Lung microvascular endothelial cell (primary cell): Measurements from ENCODE around the gene SH3TC1. TPM values are rescaled to one million over a fixed set of nuclear protein-coding genes. Genes with fewer than 3 reads are reported as not detected.

Experiments used
- DNase-seq, 2 donors: peaks; one replicate each; pipeline versions ENCODE4 v3.0.0 to v3.0.0-alpha.2; 2010; ENCODE audit warnings: low read depth in 2 of 2
- total RNA-seq: library from RNA; depleted of rRNA; stranded (reverse); fragments of >200 nt; gene quantifications from 2 replicates; pipeline ENCODE4 v1.2.1, GENCODE V29; 2014

SH3TC1 gene
- total RNA-seq, 1 donor from 2014 or later = 147 TPM

DNA sequence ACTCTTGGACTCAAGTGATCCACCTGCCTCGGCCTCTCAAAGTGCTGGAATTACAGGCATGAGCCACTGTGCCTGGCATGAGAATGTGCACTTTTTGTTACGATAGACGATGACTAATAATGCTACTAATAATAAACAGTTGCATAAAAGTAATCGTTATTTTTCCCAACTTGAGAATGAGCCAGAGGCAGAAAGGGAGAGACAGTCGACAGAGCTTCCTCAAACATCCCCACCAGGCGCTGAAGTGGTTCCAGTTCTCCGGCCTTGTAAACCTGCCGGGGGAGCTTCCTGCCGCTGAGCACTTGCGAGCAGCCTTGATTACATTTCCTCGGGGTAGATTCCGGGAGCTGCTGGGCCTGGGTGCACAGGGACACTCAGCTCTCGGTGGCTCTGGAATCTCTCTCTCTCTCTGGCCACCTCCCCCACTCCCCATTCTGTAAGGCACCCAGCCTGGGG is 61.6 kb downstream of the SH3TC1 start:
- peak in 1 of 2 donors; percentile 65 for DNase-seq

DNA sequence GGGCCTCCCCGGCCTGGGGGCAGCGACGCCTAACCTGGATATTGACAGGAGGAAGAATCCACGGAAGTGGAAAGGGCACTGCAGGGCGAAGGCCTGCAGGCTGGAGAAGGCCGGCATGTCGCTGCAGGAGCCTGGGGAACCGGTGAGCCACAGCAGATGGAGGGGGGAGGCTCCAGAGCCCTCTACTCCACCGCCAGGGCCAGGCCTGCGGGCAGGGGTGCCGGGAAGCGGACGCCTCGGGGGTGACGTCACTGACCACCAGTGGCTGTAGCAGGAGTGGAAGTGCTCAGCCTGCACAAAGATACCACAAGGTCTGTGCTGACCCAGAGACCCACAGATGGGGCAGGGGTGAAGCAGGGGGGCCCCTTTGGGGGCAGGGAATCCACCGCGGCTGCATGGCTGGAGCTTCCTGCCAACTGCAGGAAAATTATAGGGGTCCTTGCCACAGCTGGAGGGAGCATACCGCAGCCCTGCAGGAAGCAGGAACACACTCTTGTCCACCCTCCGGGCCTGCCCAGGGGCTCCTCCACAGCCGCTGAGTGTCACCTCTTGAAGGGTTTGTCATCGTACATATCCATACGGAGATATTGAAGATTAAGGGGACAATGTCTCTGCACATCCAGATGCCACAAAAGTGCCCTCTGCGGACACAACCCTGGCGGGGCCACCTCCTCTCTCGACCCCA is 62.9 kb downstream of the SH3TC1 start:
- DNase-seq = no peak

DNA sequence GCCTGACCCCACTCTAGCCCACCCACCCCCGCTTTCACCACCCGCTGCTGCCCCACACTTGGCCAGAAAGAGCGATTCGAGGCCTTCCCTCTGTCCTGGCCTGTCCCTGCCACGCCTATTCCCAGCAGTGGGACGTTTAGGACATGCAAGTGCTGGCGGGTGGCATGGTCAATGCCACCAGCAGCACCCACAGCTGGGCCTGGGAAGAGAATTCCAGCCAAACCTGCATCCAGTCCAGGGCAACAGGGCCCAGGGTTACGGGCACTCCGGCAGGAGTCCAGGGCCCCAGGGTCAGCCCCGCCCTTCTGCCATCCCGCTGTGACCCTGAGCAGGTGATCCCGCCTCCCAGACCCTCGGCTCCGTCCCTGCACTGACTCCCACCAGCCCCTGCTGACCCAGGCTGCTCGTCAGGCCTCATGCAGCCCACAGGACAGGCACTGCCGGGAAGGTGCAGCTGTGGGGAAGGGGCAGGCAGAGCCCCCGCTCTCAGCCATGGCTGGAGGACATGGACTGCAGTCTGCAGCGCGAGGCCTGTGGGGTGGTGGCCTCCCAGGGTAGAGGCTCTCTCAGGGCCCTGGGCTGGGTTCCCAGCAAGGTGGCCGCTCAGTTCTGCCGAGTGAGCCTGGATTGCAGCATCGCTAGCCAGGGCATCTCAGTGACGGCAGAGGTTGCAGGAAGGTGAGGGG is 63.7 kb downstream of the SH3TC1 start:
- no peak for DNase-seq

DNA sequence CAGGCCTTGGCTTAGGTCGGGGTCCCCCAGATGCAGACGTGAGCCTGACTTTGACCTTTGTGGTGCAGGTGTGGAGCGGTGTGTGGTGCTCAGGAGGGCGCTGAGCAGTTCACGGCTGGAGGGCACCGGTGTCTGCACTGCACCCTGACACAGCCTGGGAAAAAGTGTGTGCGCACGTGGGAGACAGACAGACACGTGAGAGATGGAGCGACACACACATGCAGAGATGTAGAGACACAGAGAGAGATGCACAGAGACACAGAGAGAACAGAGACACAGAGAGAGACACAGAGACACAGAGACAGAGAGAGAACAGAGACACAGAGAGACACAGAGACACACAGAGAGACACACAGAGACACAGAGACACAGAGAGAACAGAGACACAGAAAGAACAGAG is 64.3 kb downstream of the SH3TC1 start:
- DNase-seq = no peak

DNA sequence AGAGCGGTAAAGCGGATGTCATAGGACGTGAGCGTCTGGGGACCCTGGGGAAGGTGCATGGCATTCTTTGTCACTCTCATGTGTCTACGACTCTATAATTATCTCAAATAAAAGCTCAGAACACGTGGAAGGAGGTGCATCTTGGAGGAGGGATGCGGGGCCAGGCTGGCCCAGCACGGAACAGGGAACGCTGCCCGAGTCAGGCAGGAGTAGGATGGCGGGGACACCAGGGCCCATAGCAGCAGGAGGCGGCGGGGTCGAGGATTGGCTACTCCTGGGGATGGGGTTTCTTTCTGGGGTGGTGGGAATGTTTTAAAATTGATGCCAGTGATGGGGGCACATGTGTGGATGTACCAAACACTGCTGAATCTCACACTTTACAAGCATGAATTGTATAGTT is 65.0 kb downstream of the SH3TC1 start:
- DNase-seq = no peak

DNA sequence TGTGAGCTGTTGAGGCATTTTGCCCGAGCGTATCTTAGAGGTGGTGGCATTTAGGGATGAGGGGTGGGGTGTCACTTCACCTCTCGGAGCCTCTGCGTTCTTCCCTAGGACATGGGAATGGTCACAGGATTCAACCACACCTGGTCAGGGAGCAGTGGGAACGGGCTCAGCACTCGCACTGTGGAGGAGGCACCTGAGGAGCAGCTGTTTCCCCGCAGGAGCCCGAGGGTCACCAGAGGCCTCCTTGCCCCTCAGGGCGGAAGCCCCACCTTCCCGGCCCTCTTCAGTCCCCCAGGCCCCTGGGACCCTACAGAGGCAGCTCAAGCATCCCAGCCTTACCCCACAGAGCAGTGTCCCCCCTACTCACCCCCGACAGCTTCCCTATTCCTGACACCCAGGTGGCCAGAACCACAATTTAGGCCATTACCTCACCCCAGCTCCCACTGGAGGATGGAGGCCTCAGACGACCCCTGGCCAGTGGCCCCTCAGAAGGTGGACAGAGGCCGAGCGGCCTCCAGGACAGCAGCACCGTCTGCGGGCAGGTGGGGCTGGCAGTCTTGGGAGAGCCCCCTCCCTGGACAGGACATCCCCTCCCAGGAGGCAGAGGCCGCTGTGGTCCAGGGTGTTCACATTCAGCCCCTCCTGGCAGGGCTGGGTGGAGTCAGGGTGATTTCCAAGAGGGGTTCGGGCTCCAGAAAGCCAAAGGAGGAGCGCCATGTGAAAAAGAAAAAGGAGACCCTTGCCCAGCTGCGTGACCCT is 66.3 kb downstream of the SH3TC1 start:
- no peak for DNase-seq

DNA sequence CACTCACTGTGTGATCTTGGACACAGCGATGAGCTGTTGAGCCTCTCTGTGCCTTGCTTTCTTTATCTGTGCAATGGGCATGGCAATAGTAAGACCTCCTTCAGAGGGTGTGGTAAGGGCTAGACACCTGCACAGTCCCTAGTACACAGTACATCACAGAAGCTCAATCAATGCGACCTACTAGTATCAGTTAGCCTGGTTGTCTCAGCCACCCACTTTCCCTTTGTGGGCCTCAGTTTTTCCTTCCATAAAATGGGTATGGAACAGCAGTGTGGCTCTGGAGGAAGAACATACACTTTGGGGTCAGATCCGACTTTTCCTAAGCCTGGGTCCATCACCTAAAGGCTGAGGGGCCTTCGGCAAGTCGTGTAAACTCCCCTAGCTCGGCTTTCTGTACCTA is 67.0 kb downstream of the SH3TC1 start:
- no peak for DNase-seq

DNA sequence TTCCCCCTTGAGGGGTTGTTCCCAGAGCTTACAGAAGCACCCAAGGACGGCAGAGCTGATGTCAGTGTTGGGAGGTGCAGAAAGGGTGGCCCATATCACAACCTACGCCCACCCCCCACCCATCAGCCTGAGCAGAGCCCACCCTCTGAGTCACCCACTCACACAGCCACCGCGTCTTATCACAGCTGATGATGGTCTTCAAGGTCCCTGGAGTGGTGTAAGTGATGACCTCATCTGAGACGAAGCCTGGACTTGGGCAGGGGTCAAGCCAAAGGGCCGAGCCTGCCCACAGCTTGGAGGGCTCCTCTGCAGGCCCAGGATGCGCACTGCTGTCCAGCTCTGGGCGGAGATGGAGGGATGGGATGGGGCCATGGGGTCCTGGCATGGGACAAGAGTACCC is 67.4 kb downstream of the SH3TC1 start:
- no peak for DNase-seq

DNA sequence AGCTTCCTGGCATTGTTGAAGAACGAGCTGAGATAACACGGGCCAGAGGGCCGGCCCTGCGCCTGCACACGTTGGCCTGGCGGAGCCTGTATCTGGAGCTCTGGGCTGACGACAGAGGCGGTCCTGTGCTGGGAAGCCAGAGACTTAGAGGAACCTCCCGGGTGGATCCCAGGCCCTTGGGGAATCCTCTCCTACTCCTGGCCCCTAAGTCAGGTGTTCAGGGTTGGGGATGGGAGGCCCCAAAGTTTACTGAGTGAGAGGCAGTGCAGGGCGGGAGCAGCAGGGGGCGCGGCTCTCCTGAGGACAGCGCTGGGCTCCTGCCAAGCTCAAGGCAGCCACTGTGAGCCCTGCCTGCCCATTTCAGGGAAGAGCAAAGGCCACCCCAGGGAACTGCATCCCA is 68.0 kb downstream of the SH3TC1 start:
- DNase-seq = peak; percentile 78 to 82

DNA sequence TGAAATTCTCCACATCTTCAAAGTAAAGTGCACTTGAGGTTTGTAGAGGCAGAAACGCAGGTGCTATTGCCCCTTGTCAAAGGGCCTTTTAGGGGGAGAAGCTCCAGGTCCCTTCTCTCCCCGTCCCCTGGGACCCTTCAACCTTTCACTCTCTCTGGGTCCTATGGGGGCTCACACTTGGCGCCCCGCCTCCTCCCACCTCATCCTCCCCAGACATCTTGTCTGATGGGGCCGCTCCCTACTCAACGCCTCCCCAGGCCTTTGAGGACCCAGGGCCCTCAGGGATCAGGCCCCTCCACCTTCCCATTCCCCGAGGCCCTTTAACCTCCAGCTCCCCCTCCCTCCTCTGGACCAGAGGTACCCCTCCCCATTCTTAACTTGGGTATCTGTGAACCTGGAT is 69.1 kb downstream of the SH3TC1 start:
- DNase-seq = no peak

DNA sequence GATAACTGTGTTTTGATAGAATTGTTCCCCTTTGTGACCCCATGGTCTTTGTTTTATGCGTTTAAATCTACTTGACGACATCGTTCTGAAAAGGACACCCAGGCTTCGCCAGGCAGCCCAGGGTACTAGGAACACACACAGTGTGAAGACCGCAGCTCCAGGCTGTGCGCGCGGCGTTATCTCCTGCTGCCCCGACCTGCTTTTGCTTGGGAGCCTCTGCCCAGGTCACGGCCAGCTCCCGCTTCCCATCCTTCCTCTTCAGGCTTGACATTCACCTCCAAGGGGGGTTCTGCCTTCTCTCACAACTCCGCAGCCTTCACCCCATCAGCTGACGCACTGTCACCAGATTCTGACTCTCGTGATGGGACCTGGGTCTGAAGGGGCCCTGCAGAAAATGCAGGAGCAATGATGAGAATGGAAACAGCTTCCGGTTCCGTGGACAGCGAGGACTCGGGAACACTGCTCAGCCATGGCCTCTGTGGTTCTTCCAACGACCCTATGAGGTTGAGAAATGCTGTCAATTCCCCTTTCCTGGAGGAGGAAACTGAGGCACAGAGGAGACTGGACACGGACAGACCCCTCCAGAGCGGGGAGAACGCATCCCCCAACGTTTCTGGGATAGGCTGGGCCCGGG is 69.9 kb downstream of the SH3TC1 start:
- DNase-seq = no peak

DNA sequence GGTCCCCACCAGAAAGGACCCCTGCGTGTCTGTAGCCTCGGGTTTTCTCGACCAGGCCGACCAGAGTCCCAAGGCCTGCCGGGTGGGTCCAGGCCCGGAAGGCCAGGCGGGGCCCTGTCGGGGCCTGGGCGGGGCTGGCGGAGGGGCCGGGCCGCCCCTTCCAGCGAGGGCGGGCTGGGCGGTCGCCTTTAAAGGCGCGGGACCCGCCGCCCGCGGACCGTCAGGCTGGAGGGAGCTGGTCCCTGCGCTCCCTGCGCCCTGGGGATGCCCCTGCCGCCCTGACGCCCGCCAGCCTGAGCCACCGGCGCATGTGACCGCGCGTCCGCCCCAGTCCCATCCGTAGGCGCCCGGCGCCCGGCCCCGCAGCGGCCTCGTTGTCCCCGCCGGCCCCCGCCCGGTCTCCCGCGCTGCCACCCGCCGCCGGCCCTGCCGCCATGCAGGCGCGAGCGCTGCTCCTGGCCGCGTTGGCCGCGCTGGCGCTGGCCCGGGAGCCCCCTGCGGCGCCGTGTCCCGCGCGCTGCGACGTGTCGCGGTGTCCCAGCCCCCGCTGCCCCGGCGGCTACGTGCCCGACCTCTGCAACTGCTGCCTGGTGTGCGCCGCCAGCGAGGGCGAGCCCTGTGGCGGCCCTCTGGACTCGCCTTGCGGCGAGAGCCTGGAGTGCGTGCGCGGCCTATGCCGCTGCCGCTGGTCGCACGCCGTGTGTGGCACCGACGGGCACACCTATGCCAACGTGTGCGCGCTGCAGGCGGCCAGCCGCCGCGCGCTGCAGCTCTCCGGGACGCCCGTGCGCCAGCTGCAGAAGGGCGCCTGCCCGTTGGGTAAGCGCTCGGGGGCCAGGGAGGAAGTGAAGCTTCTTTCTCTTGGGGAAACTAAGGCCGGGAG is 70.7 kb downstream of the SH3TC1 start, which contains the start of gene HTRA3:
Gene HTRA3, plus strand, starts transcription at position 220 of the 883 bp plus-strand sequence. Its CDS starts 215 bp downstream, at position 435.
- peak; percentile 71 for DNase-seq

DNA sequence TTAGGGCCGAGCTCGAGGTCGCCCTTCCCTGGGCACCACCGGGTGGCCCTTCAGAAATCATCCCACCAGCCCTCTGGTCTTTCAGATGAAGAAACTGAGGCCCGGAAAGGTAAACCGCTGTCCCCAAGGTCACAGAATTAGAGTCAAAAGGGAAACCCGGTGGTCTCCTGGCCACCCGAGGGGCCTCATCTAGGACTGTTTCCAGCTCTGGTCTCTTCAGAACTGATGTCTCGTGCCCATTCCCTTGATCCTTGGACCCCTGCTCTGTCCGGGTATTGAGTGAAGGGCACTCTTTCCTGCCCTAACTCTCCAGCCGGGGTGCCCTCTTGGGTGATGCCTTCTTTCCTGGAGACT is 71.3 kb downstream of the SH3TC1 start:
- no peak for DNase-seq

DNA sequence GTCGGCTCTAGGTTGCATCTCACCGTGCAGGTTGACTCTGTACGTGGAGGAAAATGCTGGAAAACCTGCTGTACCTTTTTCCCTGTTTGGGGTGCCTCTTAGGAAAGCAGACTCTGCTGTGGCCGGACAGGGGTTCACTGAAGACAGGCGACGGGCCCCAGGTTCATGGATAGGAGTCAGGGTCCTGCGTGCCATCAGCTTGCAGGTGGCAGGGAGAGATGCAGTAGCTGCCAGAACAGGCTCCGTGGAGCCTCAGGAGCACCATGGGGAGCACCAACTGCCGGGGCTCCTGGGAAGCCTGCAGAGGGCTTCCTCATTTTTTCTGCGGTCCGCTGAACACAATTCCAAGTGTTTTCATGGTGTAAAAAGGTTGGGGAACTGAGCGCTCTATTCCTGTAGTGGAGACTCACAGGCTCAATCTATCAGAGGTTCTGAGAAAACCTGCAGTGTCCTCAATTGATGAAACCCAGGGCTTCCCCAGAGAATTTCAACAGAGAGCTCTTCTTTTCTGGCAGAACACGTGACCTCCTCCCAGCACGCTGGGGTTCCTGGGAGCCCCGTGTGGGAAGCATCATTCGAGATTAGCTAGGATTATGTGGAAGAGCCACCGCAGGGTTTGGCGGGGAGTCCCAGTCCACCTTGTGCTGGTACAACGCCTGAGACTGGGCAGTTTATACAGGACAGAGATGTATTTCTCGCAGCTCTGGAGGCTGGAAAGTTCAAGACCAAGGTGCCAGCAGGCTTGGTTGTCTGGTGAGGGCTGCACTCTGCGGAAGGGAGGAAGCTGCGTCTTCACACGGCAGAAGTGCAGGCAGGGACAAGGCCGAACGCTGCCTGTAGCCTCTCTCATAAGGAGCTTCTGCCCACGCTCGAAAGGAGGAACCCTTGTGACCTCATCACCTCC is 72.1 kb downstream of the SH3TC1 start:
- DNase-seq = no peak

DNA sequence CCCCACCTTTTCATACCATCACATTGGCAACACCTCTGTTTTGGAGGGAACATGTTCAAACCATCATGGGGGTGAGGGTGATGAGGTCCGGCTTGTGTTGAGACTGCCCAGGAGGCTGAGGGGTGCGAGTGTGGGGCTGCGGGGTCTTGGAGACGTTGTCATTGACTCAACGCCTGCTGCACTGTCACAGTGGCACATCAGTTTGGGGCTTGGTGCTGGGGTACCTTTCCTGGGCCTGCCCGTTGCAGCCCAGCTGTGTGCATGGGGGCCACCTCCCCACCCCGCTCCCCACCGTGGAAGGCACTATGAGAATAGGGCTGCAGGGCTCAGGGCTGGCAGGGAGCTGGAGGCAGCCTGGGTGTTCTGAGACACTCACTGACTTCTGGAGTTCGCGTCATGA is 72.7 kb downstream of the SH3TC1 start:
- DNase-seq = no peak

DNA sequence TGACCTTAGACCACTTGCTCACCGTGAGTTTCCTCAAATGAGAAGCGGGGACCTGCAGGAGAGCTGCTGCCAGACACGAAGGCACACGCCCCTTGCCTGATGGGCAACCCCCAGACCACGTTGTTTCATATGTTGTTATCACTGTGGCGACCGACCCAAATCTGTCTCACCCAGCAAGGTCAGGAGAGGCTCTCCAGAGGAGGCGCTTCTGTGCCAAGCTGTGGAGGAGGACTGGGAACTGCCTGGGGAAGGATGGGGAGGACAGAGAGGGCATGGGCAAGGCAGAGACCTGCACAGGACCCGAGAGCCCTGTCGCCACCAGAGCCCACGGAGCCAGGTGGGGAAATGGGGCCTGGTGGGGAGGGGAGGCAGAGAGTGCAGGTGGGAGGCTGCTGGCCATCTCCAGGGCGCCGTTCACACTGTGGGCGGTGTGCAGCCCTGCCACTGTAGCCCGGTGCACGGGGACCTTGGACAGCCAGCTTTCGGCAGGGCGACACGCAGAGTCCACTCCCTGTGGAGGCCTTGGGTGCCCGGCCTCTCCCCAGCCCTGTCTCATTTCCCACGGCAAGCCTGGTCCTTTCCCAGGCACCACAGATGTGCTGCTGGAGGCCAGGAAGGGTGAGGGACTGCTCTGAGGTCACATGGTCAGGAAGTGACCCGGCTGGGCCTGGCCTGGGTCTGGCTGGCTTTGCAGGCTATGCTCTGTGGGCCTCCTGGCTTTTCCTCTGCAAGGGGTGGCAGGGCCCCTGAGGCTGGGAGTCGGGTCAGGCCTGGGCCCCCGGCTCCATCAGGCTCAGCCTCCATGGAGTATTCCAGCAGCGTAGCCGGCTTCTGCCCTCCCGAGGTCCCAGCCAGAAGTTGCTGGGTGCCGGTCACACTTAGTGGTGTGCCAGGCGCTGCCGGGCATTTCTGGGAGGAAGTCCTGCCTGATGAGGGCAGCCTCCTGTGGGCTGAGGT is 73.7 kb downstream of the SH3TC1 start:
- DNase-seq = peak; percentile 49 to 74

DNA sequence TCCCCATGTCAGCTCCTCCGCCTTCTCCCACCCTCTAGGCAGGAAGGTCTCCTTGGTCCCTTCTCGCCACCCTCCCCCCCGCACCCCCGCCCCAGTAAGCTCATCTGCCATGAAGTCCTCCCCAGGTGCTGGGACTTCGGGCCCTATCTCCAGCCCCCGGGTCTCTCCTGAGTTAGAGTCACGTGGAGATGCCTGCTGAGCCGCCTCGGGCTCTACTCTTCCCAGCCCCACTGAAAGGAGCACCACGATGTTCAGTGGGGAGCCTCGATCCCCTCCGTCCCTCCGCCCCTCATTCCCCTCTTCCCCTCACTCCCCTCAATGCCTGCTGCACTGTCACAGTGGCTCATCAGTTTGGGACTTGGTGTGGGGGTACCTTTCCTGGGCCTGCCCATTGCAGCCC is 74.4 kb downstream of the SH3TC1 start:
- DNase-seq = no peak

DNA sequence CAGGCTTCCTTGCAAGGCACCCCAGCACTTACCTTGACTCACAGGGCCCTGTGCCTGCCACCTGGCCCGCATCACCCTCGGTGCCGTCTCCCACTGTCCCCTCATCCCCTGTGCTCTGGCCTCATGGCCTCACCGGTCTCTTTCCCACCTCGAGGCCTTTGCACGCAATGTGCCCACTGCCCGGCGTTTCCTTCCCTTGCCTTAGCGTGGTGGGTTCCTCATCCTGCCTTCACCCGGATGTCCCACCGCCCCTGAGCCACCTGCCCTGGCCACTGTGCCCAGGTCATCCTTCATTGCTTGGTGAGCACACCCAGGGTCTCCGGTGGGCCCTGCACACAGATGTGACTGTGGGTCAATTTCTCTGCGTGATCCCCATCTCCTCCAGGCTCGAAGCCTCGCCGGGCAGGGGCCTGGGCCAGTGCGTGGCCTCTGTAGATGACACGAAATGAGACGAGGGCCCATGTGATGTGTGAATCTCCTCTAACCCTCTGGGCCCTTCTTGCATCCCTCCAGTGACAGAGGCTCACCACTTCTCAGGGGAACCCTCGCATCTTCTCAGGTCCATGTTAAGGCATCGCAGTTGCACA is 75.1 kb downstream of the SH3TC1 start:
- DNase-seq = no peak
